Gastrocnemius medialis (tissue), 4 donors: ENCODE results near the gene SMIM1. TPM values are rescaled to one million over a fixed set of nuclear protein-coding genes. Genes with fewer than 3 reads are reported as not detected.
"Not testable (repeated sequence)": the region's sequence is repeated elsewhere in the genome, so short reads cannot be mapped to it uniquely, and the experiment has no call there.

Source experiments
- ATAC-seq, 2 donors: fragments of 150-250 bp; one replicate each; pipeline ENCODE4 v1.9.1; 2016
- DNase-seq, 2 donors: peaks; one replicate each; pipeline ENCODE4 v3.0.0-alpha.2; 2019
- H3K27ac ChIP-seq, 4 donors: fragments of 200-600 bp; sonication (generic); 1 replicate in 1 of 4; 2 replicates in 3 of 4; pipeline ENCODE4 v1.5.1; 2016 to 2018; ENCODE audit warnings: mild to moderate bottlenecking in 2 of 4, moderate library complexity in 1 of 4
- H3K27me3 ChIP-seq, 3 donors: fragments of 200-600 bp; sonication (generic) in 2 of 3; 1 replicate in 1 of 3; 2 replicates in 2 of 3; pipeline versions ENCODE4 v1.5.1 to v1.6.0; 2016 to 2019; ENCODE audit warnings: mild to moderate bottlenecking in 1 of 3, moderate library complexity in 1 of 3
- H3K36me3 ChIP-seq, 2 donors: fragments of 200-600 bp; sonication (generic) in 1 of 2; one replicate each; pipeline ENCODE4 v1.5.1; 2017 to 2018
- H3K4me1 ChIP-seq, 2 donors: fragments of 200-600 bp; sonication (generic) in 1 of 2; one replicate each; pipeline ENCODE4 v1.5.1; 2016 to 2017; ENCODE audit warnings: mild to moderate bottlenecking in 2 of 2
- H3K4me3 ChIP-seq, 4 donors: fragments of 200-600 bp; sonication (generic) in 3 of 4; 1 replicate in 1 of 4; 2 replicates in 3 of 4; pipeline ENCODE4 v1.5.1; 2016 to 2019; ENCODE audit warnings: mild to moderate bottlenecking in 2 of 4
- H3K9me3 ChIP-seq, 3 donors: fragments of 200-600 bp; sonication (generic) in 2 of 3; 1 replicate in 1 of 3; 2 replicates in 2 of 3; pipeline ENCODE4 v1.5.1; 2016 to 2019
- POLR2A ChIP-seq, 2 donors: fragments of 450-650 bp; IDR thresholded peaks; one replicate each; pipeline ENCODE4 v1.6.1; 2017; ENCODE audit warnings: antibody characterized with exemption in 2 of 2, mild to moderate bottlenecking in 2 of 2, moderate library complexity in 2 of 2
- in situ Hi-C, 4 donors: fragments of 200-750 bp; cut with MboI; loops; one replicate each; pipeline versions ENCODE4 v1.15.0 to v1.8.0; 2017; ENCODE audit warnings: low sequenced_read_pairs in 4 of 4
- intact Hi-C: fragments of 100-400 bp; cut with DNase I; formaldehyde crosslinking; loops from one replicate; pipeline ENCODE4 v1.15.1; 2023; ENCODE audit warnings: low total_unique reads
- total RNA-seq, 4 donors: library from RNA; depleted of rRNA; stranded (reverse); fragments of >200 nt; gene quantifications; one replicate each; pipeline versions ENCODE4 v1.1.0 to v1.2.3, GENCODE V29; 2016
- TF ChIP-seq, protein P1 (sequence below), 5 experiments: fragments of 450-650 bp in 3 of 5; fragments of 200-600 bp in 2 of 5; sonication (generic) in 2 of 5; IDR thresholded peaks in 4 of 5; conservative IDR thresholded peaks in 1 of 5; 1 replicate in 4 of 5; 2 replicates in 1 of 5; pipeline ENCODE4 v1.5.1; 2016 to 2019; ENCODE audit warnings: antibody characterized with exemption in 5 of 5, mild to moderate bottlenecking in 3 of 5, moderate library complexity in 3 of 5

Gene SMIM1
- total RNA-seq, 4 donors from 2014 or later, result 1.4 to 3.7 TPM; not detected in 2

DNA sequence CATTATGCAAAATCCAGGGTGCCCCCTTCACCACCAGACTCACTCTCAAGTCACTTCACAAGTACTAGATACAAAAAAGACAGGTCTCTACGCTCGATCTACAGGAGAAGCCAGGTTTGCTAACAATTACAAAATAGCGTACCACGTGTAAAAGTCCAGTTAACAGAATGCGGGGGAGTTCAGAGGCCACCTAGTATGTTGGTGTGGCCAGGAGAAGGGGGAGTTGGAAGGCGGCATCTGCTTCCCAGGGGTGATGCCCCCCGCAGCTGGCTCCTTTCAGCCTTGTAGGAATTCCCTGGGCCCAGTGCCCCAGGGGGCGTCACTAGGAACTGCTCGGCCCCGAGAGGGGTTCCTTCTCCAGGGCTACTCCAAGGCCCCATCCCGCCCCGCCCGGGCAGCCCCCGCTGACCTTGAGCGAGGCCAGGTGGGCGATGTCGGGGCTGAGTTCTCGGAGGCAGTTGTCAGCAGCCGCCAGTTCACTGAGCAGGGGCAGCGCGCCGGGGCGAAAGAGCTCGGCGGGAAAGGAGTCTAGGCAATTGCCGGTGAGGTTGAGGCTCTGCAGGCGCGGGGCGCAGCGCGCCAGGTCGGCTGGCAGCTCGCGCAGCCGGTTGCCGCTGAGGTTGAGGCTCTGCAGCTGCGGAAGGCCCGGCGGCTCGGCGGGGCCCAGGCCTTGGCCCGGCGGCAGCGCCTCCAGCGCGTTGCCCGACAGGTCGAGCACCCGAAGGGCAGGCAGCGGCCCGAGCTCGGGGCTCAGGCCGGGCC lies 23.1 kb downstream of the SMIM1 start:
- no peaks in the 10 kb centered on the region for H3K9me3 ChIP-seq
- peaks cover 30 to 31% of the 10 kb centered on the region in 2 donors for H3K4me1 ChIP-seq
- in situ Hi-C loops (loop anchor here in 1 of 4 donors (25.0 kb wide), 1 partner anchor 92 kb away; no protein-coding TSS in a partner anchor), intact Hi-C loops (loop anchor here (1.0 to 10.0 kb wide), 4 partner anchors 48 to 301 kb away; partner anchors contain the start of genes C1orf174, CEP104 and DFFB)
- peak overlapping the region; percentile 74 to 92 (median 84) for H3K27ac ChIP-seq
- DNase-seq, result no peak
- H3K36me3 ChIP-seq, result no peaks in the 10 kb centered on the region
- no peaks in the 10 kb centered on the region for H3K27me3 ChIP-seq
- TF ChIP-seq POLR2A (IDR thresholded peaks at IDR 0.05), result no peak
- TF ChIP-seq, protein P1, sequence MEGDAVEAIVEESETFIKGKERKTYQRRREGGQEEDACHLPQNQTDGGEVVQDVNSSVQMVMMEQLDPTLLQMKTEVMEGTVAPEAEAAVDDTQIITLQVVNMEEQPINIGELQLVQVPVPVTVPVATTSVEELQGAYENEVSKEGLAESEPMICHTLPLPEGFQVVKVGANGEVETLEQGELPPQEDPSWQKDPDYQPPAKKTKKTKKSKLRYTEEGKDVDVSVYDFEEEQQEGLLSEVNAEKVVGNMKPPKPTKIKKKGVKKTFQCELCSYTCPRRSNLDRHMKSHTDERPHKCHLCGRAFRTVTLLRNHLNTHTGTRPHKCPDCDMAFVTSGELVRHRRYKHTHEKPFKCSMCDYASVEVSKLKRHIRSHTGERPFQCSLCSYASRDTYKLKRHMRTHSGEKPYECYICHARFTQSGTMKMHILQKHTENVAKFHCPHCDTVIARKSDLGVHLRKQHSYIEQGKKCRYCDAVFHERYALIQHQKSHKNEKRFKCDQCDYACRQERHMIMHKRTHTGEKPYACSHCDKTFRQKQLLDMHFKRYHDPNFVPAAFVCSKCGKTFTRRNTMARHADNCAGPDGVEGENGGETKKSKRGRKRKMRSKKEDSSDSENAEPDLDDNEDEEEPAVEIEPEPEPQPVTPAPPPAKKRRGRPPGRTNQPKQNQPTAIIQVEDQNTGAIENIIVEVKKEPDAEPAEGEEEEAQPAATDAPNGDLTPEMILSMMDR (IDR thresholded peaks at IDR 0.05 in 4 of 5, conservative IDR thresholded peaks at IDR 0.05 in 1 of 5), result no peak
- peak overlapping the region; percentile 72 to 92 (median 86) for H3K4me3 ChIP-seq
- no peak for ATAC-seq

GRCh38 chr1:3796215-3797061 lies 23.9 kb downstream of the SMIM1 start, which contains the start of gene LRRC47:
Gene LRRC47, minus strand, starts transcription at chr1:3796498. Its CDS starts 22 bp downstream, at chr1:3796476.
- H3K9me3 ChIP-seq, result no peaks in the 10 kb centered on the region
- H3K4me1 ChIP-seq, result peaks cover 30 to 31% of the 10 kb centered on the region in 2 donors
- TF ChIP-seq, protein P1 (IDR thresholded peaks at IDR 0.05 in 4 of 5, conservative IDR thresholded peaks at IDR 0.05 in 1 of 5), result peak in 3 of 5 experiments; percentile 19 to 36 (median 24)
- peak; percentile 58 to 84 for TF ChIP-seq POLR2A (IDR thresholded peaks at IDR 0.05)
- peak; percentile 95 to 96 for ATAC-seq
- H3K27ac ChIP-seq, result peak within 1 kb of the TSS; percentile 74 to 92 (median 84)
- peak within 1 kb of the TSS; percentile 72 to 92 (median 86) for H3K4me3 ChIP-seq
- in situ Hi-C loops (loop anchor here in 1 of 4 donors (25.0 kb wide), 1 partner anchor 91 kb away; no protein-coding TSS in a partner anchor), intact Hi-C loops (loop anchor here (1.0 to 10.0 kb wide), 4 partner anchors 49 to 302 kb away; partner anchors contain the start of genes C1orf174, CEP104 and DFFB)
- H3K36me3 ChIP-seq, result no peaks in the 10 kb centered on the region
- peak; percentile 90 to 93 for DNase-seq
- H3K27me3 ChIP-seq, result no peaks in the 10 kb centered on the region

GRCh38 chr1:3799976-3800685 lies 27.6 kb downstream of the SMIM1 start:
- ATAC-seq (no peak), DNase-seq (no peak)
- H3K36me3 ChIP-seq, result no peaks in the 10 kb centered on the region
- TF ChIP-seq POLR2A (IDR thresholded peaks at IDR 0.05), result no peak
- TF ChIP-seq, protein P1 (IDR thresholded peaks at IDR 0.05 in 4 of 5, conservative IDR thresholded peaks at IDR 0.05 in 1 of 5), result no peak
- H3K4me1 ChIP-seq, result peaks cover 6 to 11% of the 10 kb centered on the region in 2 donors
- no peak overlapping the region for H3K4me3 ChIP-seq
- intact Hi-C loops (loop anchor here (5.0 to 10.0 kb wide), 2 partner anchors 57 to 305 kb away; partner anchors contain the start of genes CEP104 and DFFB), in situ Hi-C loops (loop anchor here in 1 of 4 donors (25.0 kb wide), 2 partner anchors 87 to 88 kb away; no protein-coding TSS in a partner anchor)
- H3K27me3 ChIP-seq, result peaks cover 0 to 8% (median 0%) of the 10 kb centered on the region in 3 donors
- no peak overlapping the region for H3K27ac ChIP-seq
- H3K9me3 ChIP-seq, result no peaks in the 10 kb centered on the region

- in situ Hi-C loops, result loop anchor here in 1 of 4 donors (25.0 kb wide), 1 partner anchor 88 kb away; no protein-coding TSS in a partner anchor
- H3K27me3 ChIP-seq, H3K9me3 ChIP-seq, DNase-seq, H3K4me3 ChIP-seq, H3K27ac ChIP-seq, H3K36me3 ChIP-seq, intact Hi-C loops, H3K4me1 ChIP-seq, ATAC-seq: not testable (repeated sequence)
These were observed 28.2 kb downstream of the SMIM1 start for GRCh38 chr1:3800795-3801194.
